H9 (cell line): ENCODE results near the gene OSBPL1A. TPM values are rescaled to one million over a fixed set of nuclear protein-coding genes. Genes with fewer than 3 reads are reported as not detected.

Experiments used
- DNase-seq: peaks from one replicate; pipeline ENCODE4 v3.0.0-alpha.2; 2017
- H2AFZ ChIP-seq: one replicate; pipeline ENCODE4 v1.6.1; 2013; ENCODE audit warnings: mild to moderate bottlenecking, low read length, control low read depth, moderate library complexity
- H2AK5ac ChIP-seq: 2 replicates; pipeline ENCODE4 v1.6.1; 2013; ENCODE audit warnings: low read length, control low read depth, mixed read lengths; ENCODE audit not compliant: insufficient read length
- H2BK120ac ChIP-seq: one replicate; pipeline ENCODE4 v1.6.1; 2013; ENCODE audit warnings: low read depth, mild to moderate bottlenecking, low read length, control low read depth, inconsistent platforms; ENCODE audit not compliant: poor library complexity, severe bottlenecking
- H2BK12ac ChIP-seq: 2 replicates; pipeline ENCODE4 v1.6.1; 2013; ENCODE audit warnings: low read length, control low read depth, mixed read lengths, low read depth; ENCODE audit not compliant: insufficient read length
- H2BK15ac ChIP-seq: 2 replicates; pipeline ENCODE4 v1.6.1; 2013; ENCODE audit warnings: low read depth, low read length, control low read depth
- H2BK20ac ChIP-seq: one replicate; pipeline ENCODE4 v1.6.1; 2013; ENCODE audit warnings: low read depth, mild to moderate bottlenecking, low read length, control low read depth, inconsistent platforms; ENCODE audit not compliant: poor library complexity, severe bottlenecking
- H2BK5ac ChIP-seq: 2 replicates; pipeline ENCODE4 v1.6.1; 2013; ENCODE audit warnings: low read length, control low read depth, mixed read lengths; ENCODE audit not compliant: insufficient read length
- H3K14ac ChIP-seq: 2 replicates; pipeline ENCODE4 v1.6.1; 2013; ENCODE audit warnings: low read length, control low read depth; ENCODE audit not compliant: insufficient read depth
- H3K18ac ChIP-seq: 2 replicates; pipeline ENCODE4 v1.6.1; 2013; ENCODE audit warnings: low read depth, mild to moderate bottlenecking, mixed read lengths, low read length, control low read depth; ENCODE audit not compliant: insufficient read length
- H3K23ac ChIP-seq: 2 replicates; pipeline ENCODE4 v1.6.1; 2013; ENCODE audit warnings: low read length, control low read depth, mixed read lengths, low read depth; ENCODE audit not compliant: insufficient read length
- H3K23me2 ChIP-seq: 2 replicates; pipeline ENCODE4 v1.6.1; 2013; ENCODE audit warnings: low read depth, mild to moderate bottlenecking, mixed read lengths, low read length, control low read depth; ENCODE audit not compliant: insufficient read length, poor library complexity, severe bottlenecking
- H3K27ac ChIP-seq: 2 replicates; pipeline ENCODE4 v1.5.1; 2013; ENCODE audit warnings: low read length, control low read depth, mixed read lengths, low read depth; ENCODE audit not compliant: insufficient read length
- H3K27me3 ChIP-seq: 2 replicates; pipeline ENCODE4 v1.6.1; 2013; ENCODE audit warnings: low read length, control low read depth, inconsistent platforms; ENCODE audit not compliant: insufficient read depth
- H3K4ac ChIP-seq: 2 replicates; pipeline ENCODE4 v1.6.1; 2013; ENCODE audit warnings: low read depth, mild to moderate bottlenecking, control low read depth, inconsistent platforms, low read length, moderate library complexity
- H3K4me1 ChIP-seq: 2 replicates; pipeline ENCODE4 v1.6.1; 2013; ENCODE audit warnings: low read length, control low read depth, inconsistent platforms; ENCODE audit not compliant: insufficient read depth
- H3K4me2 ChIP-seq: 2 replicates; pipeline ENCODE4 v1.6.1; 2013; ENCODE audit warnings: low read length, control low read depth, mixed read lengths; ENCODE audit not compliant: insufficient read length, insufficient read depth
- H3K56ac ChIP-seq: 2 replicates; pipeline ENCODE4 v1.6.1; 2013; ENCODE audit warnings: low read depth, mild to moderate bottlenecking, mixed read lengths, low read length, control low read depth; ENCODE audit not compliant: insufficient read length
- H3K79me1 ChIP-seq: 2 replicates; pipeline ENCODE4 v1.6.1; 2013; ENCODE audit warnings: low read depth, mild to moderate bottlenecking, moderate library complexity, low read length, control low read depth, inconsistent platforms; ENCODE audit not compliant: insufficient read depth, poor library complexity, severe bottlenecking
- H3K79me2 ChIP-seq: 2 replicates; pipeline ENCODE4 v1.6.1; 2013; ENCODE audit warnings: low read length, control low read depth, inconsistent platforms; ENCODE audit not compliant: insufficient read depth
- H3K9ac ChIP-seq: 2 replicates; pipeline ENCODE4 v1.6.1; 2013; ENCODE audit warnings: low read length, control low read depth, mixed read lengths; ENCODE audit not compliant: insufficient read length; ENCODE audit errors: extremely low read depth
- H3K9me3 ChIP-seq: one replicate; pipeline ENCODE4 v1.6.1; 2013; ENCODE audit warnings: low read depth, low read length, inconsistent platforms; ENCODE audit not compliant: control insufficient read depth
- H3T11ph ChIP-seq: one replicate; pipeline ENCODE4 v1.6.1; 2013; ENCODE audit warnings: mild to moderate bottlenecking, low read length, control low read depth, inconsistent platforms
- H4K20me1 ChIP-seq: one replicate; pipeline ENCODE4 v1.6.1; 2013; ENCODE audit not compliant: control insufficient read depth, insufficient read length, insufficient read depth
- H4K5ac ChIP-seq: 2 replicates; pipeline ENCODE4 v1.6.1; 2013; ENCODE audit warnings: low read depth, mild to moderate bottlenecking, mixed read lengths, low read length, control low read depth; ENCODE audit not compliant: insufficient read length
- H4K8ac ChIP-seq: replicated peaks from 2 replicates; pipeline ENCODE4 v1.6.1; 2013; ENCODE audit warnings: low read length, control low read depth, mixed read lengths, low read depth; ENCODE audit not compliant: insufficient read length
- H4K91ac ChIP-seq: 2 replicates; pipeline ENCODE4 v1.6.1; 2013; ENCODE audit warnings: low read depth, mild to moderate bottlenecking, moderate library complexity, mixed read lengths, low read length, control low read depth; ENCODE audit not compliant: insufficient read length
- H3K27ac Mint-ChIP-seq, 3 experiments: 2 replicates in 2 of 3; 3 replicates in 1 of 3; pipeline ENCODE4 v1.8.0; 2020 to 2021; ENCODE audit warnings: mixed read lengths in 3 of 3, mild to moderate bottlenecking in 1 of 3, moderate library complexity in 1 of 3
- H3K27me3 Mint-ChIP-seq: 2 replicates; pipeline ENCODE4 v1.8.0; 2021; ENCODE audit warnings: low read depth, mild to moderate bottlenecking, moderate library complexity, mixed read lengths
- H3K36me3 Mint-ChIP-seq, 3 experiments: 2 replicates in 2 of 3; 3 replicates in 1 of 3; pipeline ENCODE4 v1.8.0; 2020 to 2021; ENCODE audit warnings: low read depth in 3 of 3, mixed read lengths in 3 of 3; ENCODE audit not compliant: insufficient read depth in 1 of 3
- H3K4me1 Mint-ChIP-seq, 2 experiments: 2 replicates each; pipeline ENCODE4 v1.8.0; 2020; ENCODE audit warnings: mixed read lengths in 2 of 2
- H3K4me3 Mint-ChIP-seq, 2 experiments: 2 replicates in 1 of 2; 3 replicates in 1 of 2; pipeline ENCODE4 v1.8.0; 2020 to 2021; ENCODE audit warnings: mild to moderate bottlenecking in 2 of 2, mixed read lengths in 2 of 2, moderate library complexity in 1 of 2
- H3K9me3 Mint-ChIP-seq, 2 experiments: 2 replicates in 1 of 2; 3 replicates in 1 of 2; pipeline ENCODE4 v1.8.0; 2020; ENCODE audit warnings: mild to moderate bottlenecking in 2 of 2, mixed read lengths in 2 of 2, moderate library complexity in 1 of 2
- WGBS: extraction: QIAGEN DNeasy Blood & Tissue Kit; methylation state at CpG from one replicate; pipeline ENCODE4 v1.1.7; 2013; ENCODE audit warnings: missing lambda C conversion rate, low lambda C conversion rate, mixed read lengths; ENCODE audit not compliant: insufficient read length; ENCODE audit errors: extremely low coverage; 5-methylcytosine and 5-hydroxymethylcytosine counted together
- total RNA-seq: library from RNA; stranded (reverse); gene quantifications from 2 replicates; pipeline ENCODE4 v1.2.1, GENCODE V29; 2021
- TF ChIP-seq, protein P1 (sequence below): fragments of 200-600 bp; sonication (generic); conservative IDR thresholded peaks from 3 replicates; pipeline ENCODE4 v1.8.0; 2021; ENCODE audit warnings: antibody characterized with exemption, mild to moderate bottlenecking

The OSBPL1A gene
- total RNA-seq, 1 experiment from 2014 or later: 33.9 TPM

DNA sequence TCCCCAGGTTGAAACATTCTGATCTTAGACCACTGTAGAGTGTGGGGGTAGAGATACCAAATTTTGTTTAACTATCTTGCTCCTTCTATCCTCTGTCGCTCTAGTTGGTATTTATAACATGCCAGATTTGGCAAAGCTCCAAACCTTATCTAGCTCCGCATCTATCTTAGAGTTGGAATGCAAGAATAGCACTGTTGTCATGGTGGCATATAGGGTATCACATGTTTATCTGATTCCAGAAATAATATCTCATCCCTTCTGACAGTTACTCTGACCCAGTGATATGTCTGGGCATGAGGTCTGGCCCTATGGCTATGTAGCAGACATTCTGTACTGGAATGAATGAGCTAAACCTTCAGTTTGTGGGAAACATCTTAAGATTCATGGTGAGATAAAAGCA, 207.0 kb downstream of the OSBPL1A start:
- Histone ChIP-seq H2AK5ac (no peak overlapping the region), H4K20me1 (no peaks in the 10 kb centered on the region), H3K23me2 (no peaks in the 10 kb centered on the region), H3K23ac (no peak overlapping the region), H2AFZ (no peak overlapping the region), H3K79me1 (no peaks in the 10 kb centered on the region), H3K14ac (no peak overlapping the region), H3K4me1 (no peaks in the 10 kb centered on the region; the same call in 1 of the 2 replicates), H3K18ac (no peak overlapping the region), H3T11ph (no peak overlapping the region), H3K9ac (no peak overlapping the region), H3K79me2 (no peaks in the 10 kb centered on the region), H4K8ac (no peak overlapping the region), H3K56ac (no peak overlapping the region), H3K27ac (no peak overlapping the region), H4K91ac (no peak overlapping the region), H2BK5ac (no peak overlapping the region), H3K27me3 (no peaks in the 10 kb centered on the region), H3K4me2 (no peak overlapping the region), H2BK120ac (no peak overlapping the region), H3K4ac (no peak overlapping the region), H4K5ac (no peak overlapping the region), H2BK15ac (no peak overlapping the region), H3K9me3 (no peaks in the 10 kb centered on the region), H2BK20ac (no peak overlapping the region), H2BK12ac (no peak overlapping the region)
- H3K9me3 Mint-ChIP-seq: no peaks in the 10 kb centered on the region
- peaks cover 17 to 24% of the 10 kb centered on the region in 2 experiments for H3K4me1 Mint-ChIP-seq
- WGBS: no CpG with 5 or more reads among the region's 2 CpGs
- no peak for DNase-seq
- H3K27ac Mint-ChIP-seq: no peak overlapping the region
- no peak overlapping the region for H3K4me3 Mint-ChIP-seq
- H3K27me3 Mint-ChIP-seq: no peaks in the 10 kb centered on the region
- TF ChIP-seq, protein P1, sequence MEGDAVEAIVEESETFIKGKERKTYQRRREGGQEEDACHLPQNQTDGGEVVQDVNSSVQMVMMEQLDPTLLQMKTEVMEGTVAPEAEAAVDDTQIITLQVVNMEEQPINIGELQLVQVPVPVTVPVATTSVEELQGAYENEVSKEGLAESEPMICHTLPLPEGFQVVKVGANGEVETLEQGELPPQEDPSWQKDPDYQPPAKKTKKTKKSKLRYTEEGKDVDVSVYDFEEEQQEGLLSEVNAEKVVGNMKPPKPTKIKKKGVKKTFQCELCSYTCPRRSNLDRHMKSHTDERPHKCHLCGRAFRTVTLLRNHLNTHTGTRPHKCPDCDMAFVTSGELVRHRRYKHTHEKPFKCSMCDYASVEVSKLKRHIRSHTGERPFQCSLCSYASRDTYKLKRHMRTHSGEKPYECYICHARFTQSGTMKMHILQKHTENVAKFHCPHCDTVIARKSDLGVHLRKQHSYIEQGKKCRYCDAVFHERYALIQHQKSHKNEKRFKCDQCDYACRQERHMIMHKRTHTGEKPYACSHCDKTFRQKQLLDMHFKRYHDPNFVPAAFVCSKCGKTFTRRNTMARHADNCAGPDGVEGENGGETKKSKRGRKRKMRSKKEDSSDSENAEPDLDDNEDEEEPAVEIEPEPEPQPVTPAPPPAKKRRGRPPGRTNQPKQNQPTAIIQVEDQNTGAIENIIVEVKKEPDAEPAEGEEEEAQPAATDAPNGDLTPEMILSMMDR: no peak
- H3K36me3 Mint-ChIP-seq: no peaks in the 10 kb centered on the region; a peak in 1 of 7 replicates
